ENCODE measurements around the gene CDC42EP4.

The CDC42EP4 gene

DNA sequence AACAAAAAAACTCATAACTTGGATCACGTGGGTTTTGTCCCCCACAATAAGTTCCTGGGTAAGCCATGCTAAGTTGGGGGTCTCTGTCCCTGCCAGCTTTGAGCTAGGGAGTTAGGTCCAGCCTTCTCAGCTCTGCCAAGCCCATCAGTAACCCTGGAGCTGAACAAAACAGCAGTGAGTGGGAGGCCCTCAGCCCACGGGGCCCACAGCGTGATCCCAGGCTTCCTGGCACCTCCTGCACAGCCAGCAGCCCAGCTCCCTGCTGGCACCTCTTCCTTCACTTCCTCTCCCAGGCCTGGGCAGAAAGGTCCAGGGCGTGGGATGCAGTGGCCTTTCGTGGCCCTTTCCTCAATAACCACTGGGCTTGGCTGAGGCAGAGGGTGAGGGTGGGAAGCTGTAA, 35.5 kb upstream of the CDC42EP4 start:
- no peak for DNase-seq (ENCODE audit: extremely low read depth, insufficient read length)
- H3K27me3 ChIP-seq (replicated peaks; ENCODE audit: control insufficient read depth, insufficient read depth, low read length): no peaks in the 10 kb centered on the region
- TF ChIP-seq, protein P1, sequence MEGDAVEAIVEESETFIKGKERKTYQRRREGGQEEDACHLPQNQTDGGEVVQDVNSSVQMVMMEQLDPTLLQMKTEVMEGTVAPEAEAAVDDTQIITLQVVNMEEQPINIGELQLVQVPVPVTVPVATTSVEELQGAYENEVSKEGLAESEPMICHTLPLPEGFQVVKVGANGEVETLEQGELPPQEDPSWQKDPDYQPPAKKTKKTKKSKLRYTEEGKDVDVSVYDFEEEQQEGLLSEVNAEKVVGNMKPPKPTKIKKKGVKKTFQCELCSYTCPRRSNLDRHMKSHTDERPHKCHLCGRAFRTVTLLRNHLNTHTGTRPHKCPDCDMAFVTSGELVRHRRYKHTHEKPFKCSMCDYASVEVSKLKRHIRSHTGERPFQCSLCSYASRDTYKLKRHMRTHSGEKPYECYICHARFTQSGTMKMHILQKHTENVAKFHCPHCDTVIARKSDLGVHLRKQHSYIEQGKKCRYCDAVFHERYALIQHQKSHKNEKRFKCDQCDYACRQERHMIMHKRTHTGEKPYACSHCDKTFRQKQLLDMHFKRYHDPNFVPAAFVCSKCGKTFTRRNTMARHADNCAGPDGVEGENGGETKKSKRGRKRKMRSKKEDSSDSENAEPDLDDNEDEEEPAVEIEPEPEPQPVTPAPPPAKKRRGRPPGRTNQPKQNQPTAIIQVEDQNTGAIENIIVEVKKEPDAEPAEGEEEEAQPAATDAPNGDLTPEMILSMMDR (IDR thresholded peaks at IDR 0.05; ENCODE audit: insufficient read depth, low read length, poor library complexity, severe bottlenecking): no peak
- H3K4me3 ChIP-seq (replicated peaks; ENCODE audit: low read depth, low read length): no peak overlapping the region
- H3K36me3 ChIP-seq (ENCODE audit: control insufficient read depth, insufficient read depth, low read length): no peaks in the 10 kb centered on the region

DNA sequence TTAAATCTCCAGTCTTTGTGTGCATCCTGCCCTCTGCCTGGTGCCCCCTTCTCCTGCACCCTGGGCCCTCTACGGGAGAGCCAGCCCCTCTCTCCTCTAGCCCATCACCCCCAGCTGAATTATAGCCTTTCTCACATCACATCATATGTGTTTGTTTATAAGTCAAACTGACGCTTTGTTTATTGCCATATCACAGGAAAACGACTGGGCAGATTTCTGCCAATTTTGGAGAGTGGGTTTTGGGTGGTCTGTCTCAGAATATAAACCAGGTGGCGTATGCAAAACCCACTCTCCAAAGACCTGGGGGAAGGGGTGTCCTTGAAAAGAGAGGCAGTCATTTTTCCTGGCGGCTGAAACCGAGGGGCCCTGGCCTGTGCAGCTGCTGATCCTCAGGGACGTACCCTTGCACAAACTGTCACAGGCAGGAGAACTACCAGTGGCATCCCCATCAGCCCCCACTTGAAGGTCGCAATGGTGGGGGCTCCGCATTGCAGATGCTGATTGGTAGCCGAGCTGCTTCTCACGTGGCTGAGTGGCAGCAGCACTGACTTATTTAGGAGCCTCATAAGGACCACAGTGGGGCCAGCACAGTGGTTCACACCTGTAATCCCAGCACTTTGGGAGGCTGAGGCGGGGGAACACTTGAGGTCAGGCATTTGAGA, 34.8 kb upstream of the CDC42EP4 start:
- TF ChIP-seq, protein P1 (IDR thresholded peaks at IDR 0.05; ENCODE audit: insufficient read depth, low read length, poor library complexity, severe bottlenecking): no peak
- H3K4me3 ChIP-seq (replicated peaks; ENCODE audit: low read depth, low read length): no peak overlapping the region
- DNase-seq (ENCODE audit: extremely low read depth, insufficient read length): no peak
- H3K27me3 ChIP-seq (replicated peaks; ENCODE audit: control insufficient read depth, insufficient read depth, low read length): no peaks in the 10 kb centered on the region
- no peaks in the 10 kb centered on the region for H3K36me3 ChIP-seq (ENCODE audit: control insufficient read depth, insufficient read depth, low read length)

DNA sequence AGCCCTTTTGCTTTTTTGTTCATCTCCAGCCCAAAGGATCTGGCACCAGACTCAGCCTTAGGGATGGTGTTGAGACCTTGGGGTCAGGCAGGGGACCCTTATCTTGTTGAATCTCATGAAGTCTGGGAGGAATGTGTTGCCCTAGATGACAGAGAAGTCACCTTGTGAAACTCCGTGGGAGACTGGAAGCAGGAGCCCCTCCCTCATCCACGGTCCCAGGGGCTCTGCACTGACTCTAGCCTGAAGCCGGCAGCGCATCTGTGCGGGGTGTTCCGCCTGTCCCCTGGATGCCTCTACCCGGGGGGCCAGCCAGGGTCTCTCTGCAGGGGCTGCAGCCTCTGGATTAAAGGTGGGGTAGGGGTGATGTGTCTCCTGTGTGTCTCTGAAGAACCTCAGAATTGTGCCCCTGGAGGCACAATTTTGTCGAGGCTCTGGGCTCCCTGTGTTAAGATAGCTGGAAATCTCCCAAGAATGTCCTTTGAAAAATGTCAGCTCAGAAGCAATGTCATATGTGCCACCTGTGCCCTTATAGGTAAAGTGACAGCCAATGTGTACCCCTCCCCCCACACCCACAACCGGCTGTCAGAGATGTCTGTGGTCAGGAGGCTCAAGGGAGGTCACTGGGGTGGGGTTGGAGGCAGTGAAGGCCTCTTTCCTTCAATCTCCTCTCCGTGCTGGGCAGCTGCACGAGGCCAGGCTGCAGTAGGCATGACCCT, 32.1 kb upstream of the CDC42EP4 start:
- H3K27me3 ChIP-seq (replicated peaks; ENCODE audit: control insufficient read depth, insufficient read depth, low read length): no peaks in the 10 kb centered on the region
- H3K36me3 ChIP-seq (ENCODE audit: control insufficient read depth, insufficient read depth, low read length): no peaks in the 10 kb centered on the region
- TF ChIP-seq, protein P1 (IDR thresholded peaks at IDR 0.05; ENCODE audit: insufficient read depth, low read length, poor library complexity, severe bottlenecking): no peak
- DNase-seq (ENCODE audit: extremely low read depth, insufficient read length): no peak
- H3K4me3 ChIP-seq (replicated peaks; ENCODE audit: low read depth, low read length): no peak overlapping the region

DNA sequence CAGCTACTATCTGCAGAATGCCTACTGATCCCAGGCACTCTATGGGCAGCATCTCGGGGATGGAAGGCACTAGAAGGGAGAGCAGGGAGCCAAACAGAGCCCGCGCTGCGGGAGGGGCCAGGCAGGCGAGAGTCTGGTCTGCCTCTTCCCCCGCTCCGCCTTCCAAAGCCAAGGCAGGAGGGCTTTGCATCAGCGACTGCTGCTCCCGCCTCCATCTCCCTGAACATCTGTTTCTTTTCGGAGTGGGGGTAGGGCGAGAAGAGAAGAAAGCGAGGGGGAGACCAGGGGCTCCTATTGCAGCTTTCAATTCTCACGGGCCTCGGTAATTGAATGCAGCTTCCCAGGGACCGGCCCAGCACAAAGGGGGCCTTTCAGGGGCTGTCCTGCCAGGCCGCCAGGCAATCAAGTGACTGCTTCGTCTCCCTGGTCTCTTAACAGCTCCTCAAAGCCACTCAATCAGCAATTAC, 31.4 kb upstream of the CDC42EP4 start:
- no peak overlapping the region for H3K4me3 ChIP-seq (replicated peaks; ENCODE audit: low read depth, low read length)
- H3K27me3 ChIP-seq (replicated peaks; ENCODE audit: control insufficient read depth, insufficient read depth, low read length): no peaks in the 10 kb centered on the region
- TF ChIP-seq, protein P1 (IDR thresholded peaks at IDR 0.05; ENCODE audit: insufficient read depth, low read length, poor library complexity, severe bottlenecking): no peak
- H3K36me3 ChIP-seq (ENCODE audit: control insufficient read depth, insufficient read depth, low read length): no peaks in the 10 kb centered on the region
- DNase-seq (ENCODE audit: extremely low read depth, insufficient read length): no peak

DNA sequence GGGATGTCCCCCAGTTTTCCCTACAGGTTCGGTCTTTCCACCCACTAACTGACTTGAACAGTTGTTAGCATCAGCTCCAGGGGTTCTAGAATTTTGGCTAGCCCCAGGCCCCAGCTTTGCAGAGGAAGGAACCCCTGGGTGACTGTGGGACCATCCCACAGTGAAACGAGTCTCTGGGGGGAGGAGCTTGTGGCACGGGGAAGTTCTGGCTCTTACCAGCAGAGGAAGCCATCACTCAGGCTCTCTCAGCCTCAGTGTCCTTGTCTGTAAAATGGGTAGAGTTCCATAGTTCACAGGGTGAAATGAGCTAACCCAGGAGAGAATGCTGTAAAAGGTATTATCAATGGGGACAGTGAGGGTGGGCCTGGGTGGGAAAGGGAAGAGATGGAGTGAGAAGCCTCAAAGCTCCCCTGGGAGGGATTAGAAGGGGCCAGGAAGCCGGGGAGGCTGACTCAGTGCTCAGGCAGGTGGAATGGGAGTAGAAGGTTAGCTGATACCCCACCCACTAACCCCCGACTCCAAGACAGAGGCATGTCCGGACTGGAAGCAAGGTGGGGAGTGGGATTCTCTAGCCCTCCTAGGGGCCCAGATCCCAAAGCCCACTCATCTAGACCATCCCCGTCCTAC, 30.9 kb upstream of the CDC42EP4 start:
- DNase-seq (ENCODE audit: extremely low read depth, insufficient read length): no peak
- Histone ChIP-seq H3K4me3 (replicated peaks; ENCODE audit: low read depth, low read length) (no peak overlapping the region), H3K27me3 (replicated peaks; ENCODE audit: control insufficient read depth, insufficient read depth, low read length) (no peaks in the 10 kb centered on the region), H3K36me3 (ENCODE audit: control insufficient read depth, insufficient read depth, low read length) (no peaks in the 10 kb centered on the region)
- TF ChIP-seq, protein P1 (IDR thresholded peaks at IDR 0.05; ENCODE audit: insufficient read depth, low read length, poor library complexity, severe bottlenecking): no peak

All from GM06990 (cell line).